Heart right ventricle (tissue), 16 donors: ENCODE measurements around the gene ZNF213. TPM values are rescaled to one million over a fixed set of nuclear protein-coding genes. Genes with fewer than 3 reads are reported as not detected.
A peak's percentile ranks its signal among the peaks of the same experiment; 100 is the strongest.

Source experiments
- ATAC-seq, 8 donors: fragments of 200-7000 bp; cut with Tn5 transposase; one replicate each; pipeline ENCODE4 v1.9.1; 2020; ENCODE audit warnings: mild to moderate bottlenecking in 8 of 8, moderate library complexity in 8 of 8, moderate number of reproducible peaks in 1 of 8
- DNase-seq, 2 donors: peaks; one replicate each; pipeline ENCODE4 v3.0.0-alpha.2; 2020
- H3K27ac ChIP-seq, 10 donors: fragments of 200-600 bp; sonication (generic) in 2 of 10; one replicate each; pipeline versions ENCODE4 v1.5.0 to v1.8.0; 2020 to 2022; ENCODE audit warnings: mild to moderate bottlenecking in 3 of 10
- H3K27me3 ChIP-seq, 7 donors: fragments of 200-600 bp; one replicate each; pipeline ENCODE4 v1.8.0; 2021 to 2022; ENCODE audit warnings: mild to moderate bottlenecking in 2 of 7
- H3K36me3 ChIP-seq, 9 donors: fragments of 200-600 bp; sonication (generic) in 1 of 9; one replicate each; pipeline versions ENCODE4 v1.5.0 to v1.8.0; 2020 to 2022; ENCODE audit warnings: mild to moderate bottlenecking in 2 of 9
- H3K4me1 ChIP-seq, 9 donors: fragments of 200-600 bp; sonication (generic) in 1 of 9; one replicate each; pipeline versions ENCODE4 v1.5.0 to v1.8.0; 2020 to 2022; ENCODE audit warnings: mild to moderate bottlenecking in 4 of 9
- H3K4me3 ChIP-seq, 10 donors: fragments of 200-600 bp; sonication (generic) in 2 of 10; one replicate each; pipeline versions ENCODE4 v1.5.0 to v1.8.0; 2020 to 2022; ENCODE audit warnings: mild to moderate bottlenecking in 7 of 10, moderate library complexity in 2 of 10
- H3K9me3 ChIP-seq, 11 donors: fragments of 200-600 bp in 10 of 11; sonication (generic) in 2 of 11; one replicate each; pipeline versions ENCODE4 v1.5.0 to v1.8.0; 2013 to 2022; ENCODE audit warnings: mild to moderate bottlenecking in 2 of 11, control low read depth in 1 of 11, moderate library complexity in 1 of 11
- CTCF ChIP-seq, 9 donors: fragments of 200-600 bp; sonication (generic) in 2 of 9; IDR thresholded peaks; one replicate each; pipeline versions ENCODE4 v1.5.0 to v1.8.0; 2021 to 2022; ENCODE audit warnings: antibody characterized with exemption in 9 of 9, mild to moderate bottlenecking in 5 of 9, moderate library complexity in 1 of 9
- WGBS, 2 donors: extraction: QIAGEN DNeasy Blood & Tissue Kit; methylation state at CpG; one replicate each; pipeline ENCODE4 v1.1.7; 2013; ENCODE audit warnings: inconsistent platforms in 1 of 2; 5-methylcytosine and 5-hydroxymethylcytosine counted together
- intact Hi-C, 10 donors: fragments of 100-400 bp; cut with DNase I; formaldehyde crosslinking; loops; one replicate each; pipeline versions ENCODE4 v1.11.1 to v1.14.2; 2022
- polyA plus RNA-seq, 2 donors: library from polyadenylated mRNA; stranded (reverse); fragments of 200-250 nt; gene quantifications; one replicate each; pipeline ENCODE4 v1.2.3, GENCODE V29; 2013
- total RNA-seq, 10 donors: library from RNA; stranded (reverse); fragmentation: NEBNext Ultra II Directional in 3 of 10; extraction: Animal tissue kit (Norgen Biotek cat#: 25700) in 3 of 10; gene quantifications; one replicate each; pipeline versions ENCODE4 v1.2.1 to v1.2.4, GENCODE V29; 2021 to 2023
- donor health status: Arrhythmogenic right ventricular cardiomyopathy.
- donor health status: ischemic (EF 13 %, LVEDD 7.1; RV severe dilation, severe dysfunction).
- donor health status: healthy with polysubstance abuse.
- donor health status: DM: no; HTN: yes; CAD: no.
- donor health status: DM: no; HTN: no; CAD: no.
- donor health status: ischemic (EF 25% LVEDD 6.9; RV normal size, moderate dysfunction).
- donor health status: ischemic (EF 25% LVEDD 5.7; RV mildly dilated, moderate dysfunction).
- donor health status: healthy.
- donor health status: DM: yes; HTN: yes; CAD: no.
- donor health status: Ischemic cardiomyopathy.
- donor health status: ischemic (EF 35%, LVEDD 5.7; RV mildly dilated, moderate dysfunction).
- donor health status: nonischemic (EF 11% LVEDD 7.7; RV severe dilation, severe dysfunction).
- donor health status: DM: yes; HTN: yes; CAD: no.
- donor health status: PGD.
- donor health status: ischemic (EF 29% LVEDD 5.4; RV normal size, mild dysfunction).
- donor health status: nonischemic (EF 23%, LVEDD 6.1; RV moderate dilation, normal function).

ZNF213 gene
- total and polyA plus RNA-seq, 12 donors, result 5.9 to 10.1 (median 7.7) TPM

GRCh38 chr16:3171855-3172593 is 37.2 kb downstream of the ZNF213 start:
- no peaks in the 10 kb centered on the region for H3K36me3 ChIP-seq
- no peaks in the 10 kb centered on the region for H3K9me3 ChIP-seq
- WGBS, 2 donors, result 7 to 8% methylated on average over 41 of the region's 41 CpGs
- peaks cover 0 to 43% (median 19%) of the 10 kb centered on the region in 9 donors for H3K4me1 ChIP-seq
- no peak for DNase-seq
- peak overlapping the region in 1 of 10 donors; percentile 24 for H3K4me3 ChIP-seq
- no peak overlapping the region for H3K27ac ChIP-seq
- no peak for ATAC-seq
- no peak for TF ChIP-seq CTCF (IDR thresholded peaks at IDR 0.05)
- intact Hi-C loops, result no loop called here
- H3K27me3 ChIP-seq, result peaks cover 44 to 100% (median 93%) of the 10 kb centered on the region in 7 donors

GRCh38 chr16:3173892-3174617 is 39.2 kb downstream of the ZNF213 start:
- Histone ChIP-seq H3K27ac (no peak overlapping the region), H3K27me3 (peaks cover 44 to 100% (median 100%) of the 10 kb centered on the region in 7 donors), H3K4me1 (peaks cover 0 to 43% (median 19%) of the 10 kb centered on the region in 9 donors), H3K4me3 (no peak overlapping the region), H3K9me3 (no peaks in the 10 kb centered on the region), H3K36me3 (no peaks in the 10 kb centered on the region)
- ATAC-seq, result no peak
- no peak for DNase-seq
- WGBS, 2 donors, result 4 to 6% methylated on average over 24 of the region's 24 CpGs
- intact Hi-C loops, result no loop called here
- TF ChIP-seq CTCF (IDR thresholded peaks at IDR 0.05), result peak in 1 of 9 donors; percentile 13

- Histone ChIP-seq H3K27me3 (peaks cover 40 to 100% (median 100%) of the 10 kb centered on the region in 7 donors), H3K4me1 (peaks cover 0 to 43% (median 19%) of the 10 kb centered on the region in 9 donors), H3K4me3 (no peak overlapping the region), H3K27ac (no peak overlapping the region), H3K9me3 (no peaks in the 10 kb centered on the region), H3K36me3 (no peaks in the 10 kb centered on the region)
- ATAC-seq (no peak), DNase-seq (no peak)
- 19 to 27% methylated on average over 24 to 28 of the region's 28 CpGs for WGBS, 2 donors
- no peak for TF ChIP-seq CTCF (IDR thresholded peaks at IDR 0.05)
- intact Hi-C loops, result no loop called here
Measured at GRCh38 chr16:3174618-3175148, 39.9 kb downstream of the ZNF213 start.
